PC-9 (cell line): ENCODE results near the gene ROBO2. TPM values are rescaled to one million over a fixed set of nuclear protein-coding genes. Genes with fewer than 3 reads are reported as not detected.
"Not testable (repeated sequence)": the region's sequence is repeated elsewhere in the genome, so short reads cannot be mapped to it uniquely, and the experiment has no call there.

Source experiments
- BruUV-seq: library from RNA; stranded (reverse); fragments of 400-500 nt; replicated peaks from 2 replicates; lab custom pipeline; 2021; lab: Mats Ljungman, UMichigan
- CTCF ChIA-PET: fragments of 300-600 bp; sonication (Branson Sonifier 250); formaldehyde crosslinking; loops from one replicate; lab custom pipeline; 2022; ENCODE audit warnings: antibody characterized with exemption; lab: Charles Lee
- POLR2A ChIA-PET: fragments of 300-600 bp; sonication (Branson Sonifier 250); formaldehyde crosslinking; loops from one replicate; lab custom pipeline; 2022; ENCODE audit warnings: antibody characterized with exemption; ENCODE audit not compliant: unreplicated experiment; lab: Charles Lee
- DNase-seq, 2 experiments: peaks; one replicate each; pipeline versions ENCODE4 v3.0.0 to v3.0.0-alpha.2; 2015 to 2022; ENCODE audit warnings: mixed read lengths in 1 of 2
- H2AFZ ChIP-seq: fragments of 200-600 bp; sonication (generic); 2 replicates; pipeline ENCODE4 v1.8.1; 2017; ENCODE audit warnings: antibody characterized with exemption
- H3F3A ChIP-seq: fragments of 200-600 bp; sonication (generic); 2 replicates; pipeline ENCODE4 v1.8.1; 2017; ENCODE audit warnings: antibody characterized with exemption, mild to moderate bottlenecking, low read depth; ENCODE audit not compliant: insufficient read depth
- H3K27ac ChIP-seq: fragments of 200-600 bp; sonication (generic); 2 replicates; pipeline ENCODE4 v1.6.1; 2016; ENCODE audit warnings: mixed run types
- H3K27me3 ChIP-seq: fragments of 200-600 bp; sonication (generic); 2 replicates; pipeline ENCODE4 v1.6.1; 2016; ENCODE audit warnings: low read depth, mixed run types; ENCODE audit not compliant: insufficient read depth
- H3K36me3 ChIP-seq: fragments of 200-600 bp; sonication (generic); 2 replicates; pipeline ENCODE4 v1.6.1; 2016; ENCODE audit warnings: low read depth, mixed run types
- H3K4me1 ChIP-seq: fragments of 200-600 bp; sonication (generic); replicated peaks from 2 replicates; pipeline ENCODE4 v1.6.1; 2016; ENCODE audit warnings: mixed run types; ENCODE audit not compliant: insufficient read depth
- H3K4me2 ChIP-seq: fragments of 200-600 bp; sonication (generic); 2 replicates; pipeline ENCODE4 v1.6.1; 2017; ENCODE audit warnings: mixed run types
- H3K4me3 ChIP-seq: fragments of 200-600 bp; sonication (generic); 2 replicates; pipeline ENCODE4 v1.6.1; 2016; ENCODE audit warnings: mixed run types
- H3K79me2 ChIP-seq: fragments of 200-600 bp; sonication (generic); 2 replicates; pipeline ENCODE4 v1.6.1; 2017; ENCODE audit warnings: low read depth, mixed run types
- H3K9me2 ChIP-seq: fragments of 200-600 bp; sonication (generic); 2 replicates; pipeline ENCODE4 v1.8.1; 2017; ENCODE audit warnings: mild to moderate bottlenecking; ENCODE audit not compliant: insufficient read depth
- H3K9me3 ChIP-seq: fragments of 200-600 bp; sonication (generic); 2 replicates; pipeline ENCODE4 v1.8.1; 2016; ENCODE audit warnings: low read depth; ENCODE audit not compliant: insufficient read depth
- H4K20me1 ChIP-seq: fragments of 200-600 bp; sonication (generic); 2 replicates; pipeline ENCODE4 v1.8.1; 2017; ENCODE audit not compliant: insufficient read depth
- EZH2 ChIP-seq: fragments of 200-600 bp; sonication (generic); IDR thresholded peaks from 2 replicates; pipeline ENCODE4 v1.8.0; 2017; ENCODE audit warnings: antibody characterized with exemption, low read depth
- intact Hi-C: fragments of 100-400 bp; cut with micrococcal nuclease; formaldehyde crosslinking; loops from one replicate; pipeline ENCODE4 v1.10.0; 2022; ENCODE audit not compliant: unreplicated experiment
- total RNA-seq: library from RNA; stranded (reverse); gene quantifications from 2 replicates; pipeline ENCODE4 v1.2.3, GENCODE V29; 2021
- TF ChIP-seq, protein P1 (sequence below): fragments of 200-600 bp; sonication (generic); conservative IDR thresholded peaks from 2 replicates; pipeline ENCODE4 v1.6.1; 2017; ENCODE audit warnings: mixed run types, antibody characterized with exemption, mild to moderate bottlenecking, moderate library complexity

ROBO2 gene
- total RNA-seq, 1 experiment from 2014 or later, result 0.39 TPM

GRCh38 chr3:77404871-77405270, 365.0 kb downstream of the ROBO2 start:
- ChIA-PET CTCF (no interaction called here), POLR2A (interaction anchor here (0.5 kb wide), 1 partner anchor 23 kb away, joined by 7 read pairs; no protein-coding TSS in a partner anchor)
- Histone ChIP-seq H2AFZ (no peak overlapping the region), H3K4me2 (no peak overlapping the region), H3K27me3 (no peaks in the 10 kb centered on the region), H3F3A (no peaks in the 10 kb centered on the region), H4K20me1 (no peaks in the 10 kb centered on the region), H3K4me3 (no peak overlapping the region), H3K79me2 (no peaks in the 10 kb centered on the region), H3K4me1 (no peaks in the 10 kb centered on the region), H3K9me3 (no peaks in the 10 kb centered on the region), H3K36me3 (no peaks in the 10 kb centered on the region), H3K27ac (no peak overlapping the region), H3K9me2 (no peaks in the 10 kb centered on the region)
- intact Hi-C loops, result no loop called here
- no TSS peak for BruUV-seq
- no peak for DNase-seq
- TF ChIP-seq, protein P1, sequence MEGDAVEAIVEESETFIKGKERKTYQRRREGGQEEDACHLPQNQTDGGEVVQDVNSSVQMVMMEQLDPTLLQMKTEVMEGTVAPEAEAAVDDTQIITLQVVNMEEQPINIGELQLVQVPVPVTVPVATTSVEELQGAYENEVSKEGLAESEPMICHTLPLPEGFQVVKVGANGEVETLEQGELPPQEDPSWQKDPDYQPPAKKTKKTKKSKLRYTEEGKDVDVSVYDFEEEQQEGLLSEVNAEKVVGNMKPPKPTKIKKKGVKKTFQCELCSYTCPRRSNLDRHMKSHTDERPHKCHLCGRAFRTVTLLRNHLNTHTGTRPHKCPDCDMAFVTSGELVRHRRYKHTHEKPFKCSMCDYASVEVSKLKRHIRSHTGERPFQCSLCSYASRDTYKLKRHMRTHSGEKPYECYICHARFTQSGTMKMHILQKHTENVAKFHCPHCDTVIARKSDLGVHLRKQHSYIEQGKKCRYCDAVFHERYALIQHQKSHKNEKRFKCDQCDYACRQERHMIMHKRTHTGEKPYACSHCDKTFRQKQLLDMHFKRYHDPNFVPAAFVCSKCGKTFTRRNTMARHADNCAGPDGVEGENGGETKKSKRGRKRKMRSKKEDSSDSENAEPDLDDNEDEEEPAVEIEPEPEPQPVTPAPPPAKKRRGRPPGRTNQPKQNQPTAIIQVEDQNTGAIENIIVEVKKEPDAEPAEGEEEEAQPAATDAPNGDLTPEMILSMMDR, result no peak
- TF ChIP-seq EZH2, result no peak

GRCh38 chr3:77407441-77407840, 367.5 kb downstream of the ROBO2 start:
- intact Hi-C loops, result no loop called here
- Histone ChIP-seq H3K4me1 (no peaks in the 10 kb centered on the region), H3K9me2 (no peaks in the 10 kb centered on the region), H3K4me3 (no peak overlapping the region), H3K27me3 (no peaks in the 10 kb centered on the region), H3K9me3 (no peaks in the 10 kb centered on the region), H3K27ac (no peak overlapping the region), H4K20me1 (no peaks in the 10 kb centered on the region), H2AFZ (no peak overlapping the region), H3K36me3 (no peaks in the 10 kb centered on the region), H3F3A (no peaks in the 10 kb centered on the region), H3K79me2 (no peaks in the 10 kb centered on the region), H3K4me2 (no peak overlapping the region)
- no peak for TF ChIP-seq EZH2
- TF ChIP-seq, protein P1, result no peak
- ChIA-PET POLR2A (no interaction called here), CTCF (no interaction called here)
- no peak for DNase-seq
- no TSS peak for BruUV-seq

- H3K4me2 ChIP-seq, DNase-seq, H3F3A ChIP-seq, H4K20me1 ChIP-seq, BruUV-seq, H3K36me3 ChIP-seq, H2AFZ ChIP-seq, H3K4me3 ChIP-seq, H3K9me3 ChIP-seq, H3K4me1 ChIP-seq, H3K79me2 ChIP-seq, H3K27me3 ChIP-seq, H3K27ac ChIP-seq, H3K9me2 ChIP-seq: not testable (repeated sequence)
- POLR2A ChIA-PET, result interaction anchor here (0.6 kb wide), 1 partner anchor 20 kb away, joined by 3 read pairs; no protein-coding TSS in a partner anchor
- intact Hi-C loops, result loop anchor here (5.0 kb wide), 1 partner anchor 38 kb away; no protein-coding TSS in a partner anchor
- CTCF ChIA-PET, result interaction anchor here (0.7 kb wide), 1 partner anchor 1284 kb away, joined by 3 read pairs; no protein-coding TSS in a partner anchor
Measured at GRCh38 chr3:77410334-77410733, 370.4 kb downstream of the ROBO2 start.

DNA sequence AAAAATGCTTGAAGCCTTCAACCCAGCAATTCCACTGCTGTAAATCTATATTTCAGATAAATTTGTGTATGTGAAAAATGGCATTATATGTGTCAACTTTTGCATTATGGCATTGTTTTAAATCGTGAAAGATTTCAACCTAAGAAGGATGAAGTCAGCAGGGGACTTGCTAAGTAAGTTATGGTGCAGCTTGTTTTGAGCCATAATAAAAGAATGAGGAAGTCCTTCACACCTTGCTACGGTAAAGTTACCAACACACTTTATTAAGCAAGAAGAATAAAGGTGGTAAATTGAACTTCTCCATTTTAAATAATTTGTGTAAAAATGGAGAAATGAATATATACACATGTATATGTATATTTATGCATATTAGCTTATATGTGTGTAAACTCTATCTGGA, 371.4 kb downstream of the ROBO2 start:
- no peaks in the 10 kb centered on the region for H3K9me3 ChIP-seq
- H3K4me3 ChIP-seq, result no peak overlapping the region
- TF ChIP-seq, protein P1, result no peak
- TF ChIP-seq EZH2, result no peak
- ChIA-PET CTCF (interaction anchor here (0.6 kb wide), 1 partner anchor 413 kb away, joined by 9 read pairs; no protein-coding TSS in a partner anchor), POLR2A (no interaction called here)
- no peaks in the 10 kb centered on the region for H4K20me1 ChIP-seq
- DNase-seq, result no peak
- no peaks in the 10 kb centered on the region for H3K4me1 ChIP-seq
- no peaks in the 10 kb centered on the region for H3K79me2 ChIP-seq
- H2AFZ ChIP-seq, result no peak overlapping the region
- H3F3A ChIP-seq, result no peaks in the 10 kb centered on the region
- no peaks in the 10 kb centered on the region for H3K9me2 ChIP-seq
- no peak overlapping the region for H3K4me2 ChIP-seq
- no peaks in the 10 kb centered on the region for H3K36me3 ChIP-seq
- H3K27ac ChIP-seq, result no peak overlapping the region
- no TSS peak for BruUV-seq
- intact Hi-C loops, result loop anchor here (5.0 kb wide), 1 partner anchor 39 kb away; no protein-coding TSS in a partner anchor
- no peaks in the 10 kb centered on the region for H3K27me3 ChIP-seq
